CD1c-positive myeloid dendritic cell (primary cell): ENCODE data around the gene ASTN2.

ENCODE experiments used
- DNase-seq: peaks from one replicate; pipeline ENCODE4 v3.0.0-alpha.2; 2016; ENCODE audit errors: extremely low spot score

The ASTN2 gene

GRCh38 chr9:117359910-117360309, 54.9 kb downstream of the ASTN2 start:
- no peak for DNase-seq

- no peak for DNase-seq
These were observed 59.3 kb downstream of the ASTN2 start for GRCh38 chr9:117355542-117355941.

DNA sequence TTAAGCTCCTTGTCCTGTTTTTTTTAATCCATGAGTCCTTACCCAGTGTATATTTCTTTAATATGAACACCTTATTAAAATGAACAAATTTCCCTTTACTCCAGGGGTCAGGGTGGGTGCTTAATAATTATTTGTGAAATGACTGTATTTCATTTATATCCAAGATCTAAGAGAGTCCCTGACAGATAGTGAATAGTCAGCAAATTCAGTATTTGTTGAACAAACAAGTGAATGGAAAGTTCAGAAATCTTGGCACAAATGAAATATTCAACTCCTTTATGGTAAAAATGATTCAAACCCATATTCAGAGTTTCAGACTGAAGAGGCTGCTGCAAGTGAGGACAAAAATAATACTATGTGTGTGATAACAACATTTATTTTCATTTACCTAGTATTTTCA, 59.9 kb downstream of the ASTN2 start:
- no peak for DNase-seq

- no peak for DNase-seq
These were observed 60.5 kb downstream of the ASTN2 start for GRCh38 chr9:117354244-117354847.

- DNase-seq, result no peak
These were observed 69.8 kb downstream of the ASTN2 start for GRCh38 chr9:117344892-117345660.

DNA sequence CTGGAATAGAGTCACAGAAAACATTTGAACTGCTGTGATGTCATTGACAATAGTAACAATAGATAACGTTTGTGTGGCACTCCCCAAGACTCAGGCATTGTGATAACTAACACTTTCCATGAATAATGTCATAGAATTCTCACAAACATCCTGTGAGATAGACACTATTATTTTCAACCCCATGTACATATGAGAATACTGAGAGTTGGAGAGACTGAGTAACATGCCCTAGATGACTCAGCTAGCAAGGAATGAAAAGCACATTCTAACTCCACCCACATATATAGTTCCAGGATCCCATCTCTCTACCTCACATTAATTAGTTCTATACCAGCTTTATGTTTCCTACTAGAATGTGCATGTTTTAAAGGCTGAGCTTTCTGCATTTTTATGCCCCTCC, 71.4 kb downstream of the ASTN2 start:
- DNase-seq, result no peak

- DNase-seq, result no peak
These were observed 73.7 kb downstream of the ASTN2 start for GRCh38 chr9:117341151-117341550.

GRCh38 chr9:117340422-117340821, 74.4 kb downstream of the ASTN2 start:
- DNase-seq, result no peak

DNA sequence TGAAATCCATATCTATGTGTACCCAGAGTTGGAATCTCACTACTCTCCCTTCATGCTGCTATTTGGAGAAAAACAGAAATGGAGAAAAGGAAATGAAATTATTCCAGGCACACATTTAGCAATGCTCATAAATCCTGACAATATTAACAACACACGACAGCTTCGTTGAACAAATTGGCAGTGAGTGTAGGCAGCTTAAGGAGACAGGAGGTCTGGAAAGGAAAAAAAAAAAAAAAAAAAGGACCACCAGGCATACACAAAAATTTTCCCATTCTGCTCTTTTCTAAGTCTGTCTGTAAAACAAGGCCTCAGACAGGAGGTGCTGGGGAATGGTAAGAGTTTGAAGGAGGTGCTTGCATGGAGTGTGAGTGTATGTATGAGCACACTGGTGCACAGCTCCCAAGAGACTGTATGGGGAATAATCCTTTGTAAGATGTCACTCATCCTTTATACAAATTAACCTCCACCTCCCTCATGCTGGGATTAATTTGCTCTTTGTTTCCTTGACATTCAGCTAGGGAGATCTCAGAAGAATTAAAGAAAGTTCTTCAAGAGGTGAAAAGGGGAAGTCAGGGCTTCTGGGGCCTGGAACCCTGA, 78.9 kb downstream of the ASTN2 start:
- no peak for DNase-seq

DNA sequence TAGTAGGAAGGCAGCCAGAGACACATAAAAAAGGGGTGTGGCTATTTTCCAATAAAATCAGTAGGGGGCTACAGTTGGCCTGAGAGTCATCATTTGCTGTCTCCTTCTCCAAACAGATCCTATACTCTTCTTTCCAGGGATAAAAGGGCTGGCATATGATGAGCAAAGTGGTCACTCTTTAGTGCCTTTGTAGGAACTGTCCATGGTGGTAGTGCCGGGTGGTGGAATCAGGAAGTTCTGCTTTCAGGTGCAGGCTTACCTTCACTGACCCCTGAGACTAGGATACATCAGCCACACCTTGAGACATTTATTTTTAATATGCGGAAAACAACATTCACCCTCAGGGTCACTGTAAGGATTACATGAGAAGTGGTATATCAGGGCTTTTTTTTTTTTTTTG, 80.8 kb downstream of the ASTN2 start:
- DNase-seq, result no peak

DNA sequence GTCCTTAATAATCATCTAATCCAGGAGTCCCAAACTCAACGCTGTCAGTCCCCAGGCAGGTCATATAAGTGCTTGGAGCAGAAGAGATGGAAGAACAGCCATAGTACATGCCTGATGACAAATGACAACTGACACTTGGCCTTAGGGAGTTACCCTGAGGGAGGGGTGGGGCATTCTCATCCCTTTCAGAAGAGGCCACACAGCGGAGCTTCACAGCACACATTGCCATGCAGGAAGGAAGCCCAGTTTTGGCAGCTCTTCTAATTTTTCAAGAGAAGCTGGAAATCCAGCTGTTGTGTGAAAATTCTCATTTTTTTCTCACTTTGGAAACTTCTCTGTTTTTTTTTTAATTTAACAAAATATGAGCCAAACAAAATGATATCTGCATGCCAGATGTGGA, 89.0 kb downstream of the ASTN2 start:
- DNase-seq, result no peak

GRCh38 chr9:117325110-117325731, 89.6 kb downstream of the ASTN2 start:
- DNase-seq, result no peak

DNA sequence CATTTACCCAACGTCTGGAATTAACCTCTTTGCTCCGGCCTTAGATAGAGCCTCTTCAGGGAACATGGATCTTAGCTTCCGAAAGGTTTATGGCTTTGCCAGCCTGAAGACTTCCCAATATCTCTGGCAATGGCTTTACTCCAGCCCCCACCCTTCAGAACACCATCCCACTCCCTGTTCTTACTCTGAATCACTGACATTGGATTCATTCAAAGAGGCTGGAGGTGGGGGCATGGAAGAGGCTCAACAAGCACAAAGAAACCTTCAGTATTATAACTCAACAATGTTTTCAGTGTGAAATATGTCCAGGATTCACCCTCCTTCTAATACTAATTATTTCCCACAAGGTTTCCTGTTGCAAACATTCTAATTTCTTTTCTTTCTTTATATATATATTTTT, 91.5 kb downstream of the ASTN2 start:
- DNase-seq, result no peak

DNA sequence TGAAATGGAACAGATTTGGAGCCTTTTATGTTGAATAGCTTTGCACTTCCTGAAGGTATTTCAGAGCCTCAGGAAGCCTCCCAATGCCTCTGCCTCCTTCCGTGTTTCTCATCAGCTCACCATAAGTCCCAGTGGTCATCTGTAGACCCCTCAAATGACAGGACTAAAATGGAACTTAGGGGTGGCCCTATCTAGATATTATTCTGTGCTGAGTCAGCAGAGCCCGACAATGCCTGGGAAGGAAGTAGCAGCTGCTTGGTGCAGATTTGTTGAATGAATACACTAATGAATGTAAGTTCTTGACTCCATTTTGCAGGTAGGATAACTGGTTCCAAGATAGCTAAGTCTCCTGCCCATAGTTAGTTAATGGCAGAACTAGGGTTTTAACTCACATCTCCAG, 97.7 kb downstream of the ASTN2 start:
- no peak for DNase-seq

DNA sequence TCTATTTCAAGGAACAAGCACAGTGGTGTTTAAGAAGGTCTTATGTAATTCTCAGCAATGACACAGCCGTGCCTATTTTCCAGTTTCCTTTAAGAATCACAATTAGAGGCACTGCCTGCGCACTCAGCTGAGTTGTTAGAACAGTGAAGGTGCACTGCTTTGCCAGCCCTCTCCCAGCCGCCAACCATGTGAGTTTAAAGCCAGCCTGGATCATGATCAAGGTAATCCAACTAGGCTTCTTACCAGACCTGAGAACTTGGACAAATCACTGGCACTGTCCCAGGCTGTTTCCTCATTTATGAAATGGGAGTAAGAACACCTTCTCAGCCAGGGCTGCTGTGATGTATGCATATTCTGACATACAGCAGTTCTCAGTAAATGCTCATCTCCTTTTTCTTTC, 99.6 kb downstream of the ASTN2 start:
- DNase-seq, result no peak

DNA sequence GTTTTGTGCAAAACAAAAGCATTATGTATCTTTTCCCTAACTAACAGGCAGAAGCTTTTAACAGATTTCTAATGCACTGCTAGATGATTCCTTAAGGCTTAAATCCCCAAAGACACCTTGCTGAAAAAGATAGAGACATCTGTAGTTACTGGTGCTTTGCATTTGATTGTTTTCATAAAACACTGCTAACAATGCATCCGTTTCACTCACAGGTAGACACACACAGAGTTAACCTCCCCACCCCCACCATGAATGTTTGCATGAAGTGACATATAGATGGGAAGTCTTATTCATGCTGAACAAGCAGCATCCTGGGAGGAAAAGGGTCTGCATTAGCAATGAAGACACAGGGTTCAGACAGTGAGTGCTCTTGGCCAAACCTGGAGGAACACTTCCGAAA, 100.9 kb downstream of the ASTN2 start:
- no peak for DNase-seq

DNA sequence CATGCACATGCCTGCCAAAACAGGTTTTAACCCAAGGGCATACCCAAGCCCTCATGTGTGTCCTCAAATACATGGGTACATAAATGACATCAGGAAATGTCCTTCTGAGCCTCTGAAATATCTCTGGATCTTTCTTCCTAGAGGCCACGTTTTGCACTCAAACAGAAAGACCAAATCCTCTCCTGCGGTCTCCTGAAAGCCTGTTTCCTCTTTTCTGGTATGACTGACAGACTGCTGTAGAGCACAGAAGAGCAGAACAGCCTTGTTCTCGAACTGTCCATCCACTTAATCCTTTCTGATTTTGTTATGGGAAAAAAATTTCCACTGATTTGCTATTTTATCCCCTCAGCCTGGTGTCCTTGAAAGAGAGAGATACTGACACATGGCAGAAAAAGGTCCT, 107.2 kb downstream of the ASTN2 start:
- DNase-seq, result no peak

- no peak for DNase-seq
These were observed 108.8 kb downstream of the ASTN2 start for GRCh38 chr9:117306032-117306431.

GRCh38 chr9:117305454-117305853, 109.4 kb downstream of the ASTN2 start:
- DNase-seq, result no peak

DNA sequence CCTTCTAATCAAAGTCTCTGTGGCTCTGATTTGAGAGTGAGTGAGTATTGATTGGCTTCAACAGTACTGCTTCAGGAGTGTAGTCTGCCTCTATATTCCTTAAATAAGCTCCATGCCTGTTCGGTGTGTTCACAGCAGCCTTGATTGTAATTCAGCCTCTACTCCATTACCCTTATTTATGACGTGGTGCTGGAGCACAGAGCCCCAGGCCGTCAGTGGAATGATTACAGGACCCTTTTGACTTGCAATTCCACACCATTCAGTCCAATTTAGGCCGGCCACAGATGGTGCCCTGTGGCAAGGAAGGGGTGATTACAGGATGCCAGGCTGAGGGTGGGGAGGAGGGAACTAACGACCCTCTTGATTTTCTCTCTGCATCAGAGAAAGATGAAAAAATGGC, 110.3 kb downstream of the ASTN2 start:
- DNase-seq, result no peak

DNA sequence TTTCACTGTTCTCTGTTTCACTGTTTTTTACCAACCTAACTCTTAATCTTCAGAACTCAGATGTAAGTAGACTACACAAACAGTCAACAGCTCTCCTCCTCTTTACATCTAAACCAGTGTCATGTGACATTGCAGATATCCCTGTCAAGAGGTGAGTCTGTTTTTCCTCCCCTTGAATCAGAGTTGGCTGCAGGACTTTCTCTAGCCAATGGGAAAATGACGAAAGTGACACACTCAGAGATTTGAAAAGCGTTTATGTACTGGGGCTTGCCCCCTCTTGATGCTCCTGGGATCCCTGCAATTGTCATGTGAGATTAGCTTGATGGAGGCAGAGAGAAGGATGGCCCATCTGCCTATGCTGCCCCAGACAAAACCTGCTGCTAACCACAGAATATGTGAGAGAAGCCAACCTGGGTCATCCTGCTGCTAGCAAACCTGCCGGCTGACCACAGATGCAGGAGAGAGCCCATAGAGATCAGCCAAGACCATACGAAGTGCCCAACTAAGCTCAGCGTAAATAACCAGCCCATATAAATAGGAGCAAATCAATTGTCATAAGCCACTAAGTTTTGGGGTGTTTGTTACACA, 111.1 kb downstream of the ASTN2 start:
- no peak for DNase-seq

DNA sequence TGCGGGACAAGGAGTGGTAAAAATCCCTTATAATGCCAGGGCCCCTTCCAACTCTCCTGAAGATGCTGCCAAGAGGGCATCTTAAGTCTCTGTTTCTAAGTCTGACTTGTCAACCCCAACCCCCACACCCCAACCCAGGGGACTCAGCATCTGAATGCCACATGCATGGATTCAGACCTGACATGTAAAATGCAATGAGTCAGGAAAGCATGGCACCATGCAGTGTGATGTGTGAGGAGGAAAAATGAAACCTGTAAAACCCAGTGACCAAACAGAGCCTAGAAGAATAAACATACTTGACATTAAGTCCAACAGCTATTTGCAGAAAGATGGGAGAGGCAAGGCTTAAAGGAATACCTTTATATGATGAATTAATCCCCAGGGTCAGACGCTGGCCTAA, 112.4 kb downstream of the ASTN2 start:
- DNase-seq, result no peak
